Measurements from ENCODE around the gene SLC4A4. TPM values are rescaled to one million over a fixed set of nuclear protein-coding genes. Genes with fewer than 3 reads are reported as not detected.

SLC4A4 gene
- total RNA-seq, 1 donor from 2014 or later, result not detected

GRCh38 chr4:71602289-71602900 lies 263.6 kb downstream of the SLC4A4 start:
- no peak overlapping the region for H3K27ac Mint-ChIP-seq
- H3K36me3 Mint-ChIP-seq (ENCODE audit: low read depth), result no peaks in the 10 kb centered on the region
- DNase-seq, result no peak
- ChIA-PET POLR2A (no interaction called here), CTCF (no interaction called here)
- H3K4me3 Mint-ChIP-seq, result no peak overlapping the region
- intact Hi-C loops (cut with micrococcal nuclease), result no loop called here
- peaks cover 4% of the 10 kb centered on the region for H3K27me3 Mint-ChIP-seq
- no peaks in the 10 kb centered on the region for H3K4me1 Mint-ChIP-seq
- TF ChIP-seq CTCF (IDR thresholded peaks at IDR 0.05), result no peak
- ATAC-seq (ENCODE audit: low read depth), result no peak
- peaks cover 1% of the 10 kb centered on the region for H3K9me3 Mint-ChIP-seq

DNA sequence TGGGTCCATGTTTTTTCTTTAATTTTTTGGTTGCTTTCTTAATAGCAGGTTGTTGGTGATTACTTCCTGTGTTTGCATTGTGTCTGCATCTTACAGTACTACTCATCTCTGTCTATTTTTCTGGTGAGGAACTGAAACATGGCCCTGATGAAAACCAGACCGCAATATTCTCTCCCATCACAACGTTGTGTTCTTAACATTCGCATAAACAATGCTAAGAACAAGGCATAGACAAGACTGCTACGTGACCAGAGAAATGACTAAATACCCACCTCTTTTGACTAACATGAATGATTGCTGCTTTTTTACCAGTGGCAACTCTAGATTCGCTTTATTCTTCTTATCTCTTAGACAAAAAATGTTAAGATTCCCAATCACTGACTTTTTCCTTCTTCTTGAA lies 266.0 kb downstream of the SLC4A4 start:
- ChIA-PET CTCF (no interaction called here), POLR2A (no interaction called here)

DNA sequence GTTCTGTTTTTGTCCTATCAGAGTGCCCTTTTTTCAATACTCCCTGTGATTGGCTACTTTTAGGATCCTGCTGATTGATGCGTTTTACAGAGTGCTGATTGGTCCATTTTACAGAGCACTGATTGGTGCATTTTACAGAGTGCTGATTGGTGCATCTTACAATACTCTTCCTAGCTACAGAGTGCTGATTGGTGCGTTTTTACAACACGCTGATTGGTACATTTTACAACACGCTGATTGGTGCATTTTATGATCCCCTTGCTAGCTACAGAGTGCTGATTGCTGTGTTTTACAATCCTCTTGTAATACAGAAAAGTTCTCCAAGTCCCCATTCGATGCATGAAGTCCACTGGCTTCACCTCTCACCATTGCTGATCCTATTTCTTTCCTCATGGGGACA lies 268.3 kb downstream of the SLC4A4 start:
- DNase-seq (no peak), ATAC-seq (ENCODE audit: low read depth) (no peak)
- H3K4me3 Mint-ChIP-seq, result no peak overlapping the region
- H3K9me3 Mint-ChIP-seq, result peaks cover 3% of the 10 kb centered on the region
- no peak for TF ChIP-seq CTCF (IDR thresholded peaks at IDR 0.05)
- intact Hi-C loops (cut with micrococcal nuclease), result no loop called here
- no peaks in the 10 kb centered on the region for H3K27me3 Mint-ChIP-seq
- no peak overlapping the region for H3K27ac Mint-ChIP-seq
- POLR2A ChIA-PET, result no interaction called here
- no peaks in the 10 kb centered on the region for H3K4me1 Mint-ChIP-seq
- CTCF ChIA-PET, result no interaction called here
- no peaks in the 10 kb centered on the region for H3K36me3 Mint-ChIP-seq (ENCODE audit: low read depth)

More for the DNA sequence above, 266.0 kb downstream of the SLC4A4 start:
- no peak for TF ChIP-seq CTCF (IDR thresholded peaks at IDR 0.05)
- Mint-ChIP-seq H3K27me3 (no peaks in the 10 kb centered on the region), H3K36me3 (ENCODE audit: low read depth) (no peaks in the 10 kb centered on the region), H3K9me3 (peaks cover 3% of the 10 kb centered on the region), H3K4me3 (no peak overlapping the region), H3K4me1 (no peaks in the 10 kb centered on the region), H3K27ac (no peak overlapping the region)
- ATAC-seq (ENCODE audit: low read depth), result no peak
- DNase-seq, result no peak
- intact Hi-C loops (cut with micrococcal nuclease), result no loop called here

GRCh38 chr4:71607780-71608677 lies 269.2 kb downstream of the SLC4A4 start:
- no peak for TF ChIP-seq CTCF (IDR thresholded peaks at IDR 0.05)
- DNase-seq (no peak), ATAC-seq (ENCODE audit: low read depth) (no peak)
- CTCF ChIA-PET, result no interaction called here
- Mint-ChIP-seq H3K4me1 (no peaks in the 10 kb centered on the region), H3K27ac (no peak overlapping the region), H3K9me3 (peaks cover 3% of the 10 kb centered on the region), H3K27me3 (no peaks in the 10 kb centered on the region), H3K4me3 (no peak overlapping the region), H3K36me3 (ENCODE audit: low read depth) (no peaks in the 10 kb centered on the region)
- intact Hi-C loops (cut with micrococcal nuclease), result no loop called here
- POLR2A ChIA-PET, result no interaction called here

GRCh38 chr4:71608678-71609071 lies 269.9 kb downstream of the SLC4A4 start:
- Mint-ChIP-seq H3K4me1 (no peaks in the 10 kb centered on the region), H3K27me3 (no peaks in the 10 kb centered on the region), H3K4me3 (no peak overlapping the region), H3K9me3 (peaks cover 3% of the 10 kb centered on the region), H3K36me3 (ENCODE audit: low read depth) (no peaks in the 10 kb centered on the region), H3K27ac (no peak overlapping the region)
- ATAC-seq (ENCODE audit: low read depth) (no peak), DNase-seq (no peak)
- CTCF ChIA-PET, result no interaction called here
- intact Hi-C loops (cut with micrococcal nuclease), result no loop called here
- POLR2A ChIA-PET, result no interaction called here
- TF ChIP-seq CTCF (IDR thresholded peaks at IDR 0.05), result no peak

All from activated B cell treated with CpG ODN at 0.5 μM for 24 hours (primary cell).